ENCODE results near the gene RNASEL. TPM values are rescaled to one million over a fixed set of nuclear protein-coding genes. Genes with fewer than 3 reads are reported as not detected.
"Not testable (repeated sequence)": the region's sequence is repeated elsewhere in the genome, so short reads cannot be mapped to it uniquely, and the experiment has no call there.

RNASEL gene
- total RNA-seq, 2 donors from 2014 or later = 5.1 to 9.2 TPM

DNA sequence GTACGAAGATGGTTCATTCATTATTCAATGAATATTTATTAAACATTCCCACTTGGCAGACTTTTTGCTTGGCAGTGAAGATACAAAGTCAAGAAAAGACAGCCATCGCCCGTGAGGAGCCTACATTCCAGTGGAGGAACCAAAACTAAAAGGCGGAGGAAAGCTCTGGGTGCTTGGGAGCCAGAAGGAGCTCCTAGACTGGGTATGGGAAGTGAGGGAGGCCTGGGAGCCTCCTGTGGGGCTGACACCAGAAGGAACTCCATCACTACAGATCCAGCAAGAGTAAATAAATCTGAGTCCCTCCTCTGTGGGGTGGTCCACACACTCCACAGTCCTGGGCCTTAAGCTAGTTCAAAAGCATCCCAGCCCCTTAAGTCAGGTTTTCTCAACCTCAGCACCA, 14.9 kb downstream of the RNASEL start:
- intact Hi-C loops (cut with DNase I) = no loop called here
- no peak for DNase-seq (ENCODE audit: low spot score)

- intact Hi-C loops (cut with DNase I) = no loop called here
- DNase-seq (ENCODE audit: low spot score) = no peak
Observed at GRCh38 chr1:182570611-182570970, 18.5 kb downstream of the RNASEL start.

- intact Hi-C loops (cut with DNase I) = no loop called here
- DNase-seq (ENCODE audit: low spot score) = no peak
Observed at GRCh38 chr1:182569939-182570610, 19.0 kb downstream of the RNASEL start.

- no peak for DNase-seq (ENCODE audit: low spot score)
- intact Hi-C loops (cut with DNase I) = no loop called here
Observed at GRCh38 chr1:182568647-182569284, 20.3 kb downstream of the RNASEL start.

GRCh38 chr1:182567629-182568028, 21.4 kb downstream of the RNASEL start:
- intact Hi-C loops (cut with DNase I) = no loop called here
- DNase-seq (ENCODE audit: low spot score) = no peak

- DNase-seq (ENCODE audit: low spot score) = no peak
- intact Hi-C loops (cut with DNase I) = no loop called here
Observed at GRCh38 chr1:182565537-182565936, 23.5 kb downstream of the RNASEL start.

GRCh38 chr1:182564406-182565004, 24.6 kb downstream of the RNASEL start:
- intact Hi-C loops (cut with DNase I) = no loop called here
- no peak for DNase-seq (ENCODE audit: low spot score)

GRCh38 chr1:182563095-182563494, 26.0 kb downstream of the RNASEL start:
- intact Hi-C loops (cut with DNase I) = no loop called here
- no peak for DNase-seq (ENCODE audit: low spot score)

DNA sequence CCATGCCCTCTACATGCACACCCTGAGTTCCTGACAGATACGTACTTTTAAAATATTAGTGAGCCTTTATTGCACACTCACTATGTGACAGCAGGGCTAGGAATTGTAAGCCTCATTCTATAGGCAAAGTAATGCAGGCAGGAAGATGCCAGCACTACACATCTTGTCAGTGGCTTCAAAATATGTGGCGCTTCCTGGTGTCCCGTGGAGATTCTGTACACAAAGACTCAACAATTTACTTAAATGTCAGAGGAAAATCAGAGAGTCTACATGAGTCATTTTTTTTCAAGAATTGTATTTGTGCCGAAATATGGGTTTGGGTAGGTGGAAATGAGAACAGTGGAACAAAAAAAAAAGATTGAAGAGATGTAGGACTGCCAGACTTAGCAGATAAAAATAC, 27.6 kb downstream of the RNASEL start:
- intact Hi-C loops (cut with DNase I) = no loop called here
- DNase-seq (ENCODE audit: low spot score) = no peak

DNA sequence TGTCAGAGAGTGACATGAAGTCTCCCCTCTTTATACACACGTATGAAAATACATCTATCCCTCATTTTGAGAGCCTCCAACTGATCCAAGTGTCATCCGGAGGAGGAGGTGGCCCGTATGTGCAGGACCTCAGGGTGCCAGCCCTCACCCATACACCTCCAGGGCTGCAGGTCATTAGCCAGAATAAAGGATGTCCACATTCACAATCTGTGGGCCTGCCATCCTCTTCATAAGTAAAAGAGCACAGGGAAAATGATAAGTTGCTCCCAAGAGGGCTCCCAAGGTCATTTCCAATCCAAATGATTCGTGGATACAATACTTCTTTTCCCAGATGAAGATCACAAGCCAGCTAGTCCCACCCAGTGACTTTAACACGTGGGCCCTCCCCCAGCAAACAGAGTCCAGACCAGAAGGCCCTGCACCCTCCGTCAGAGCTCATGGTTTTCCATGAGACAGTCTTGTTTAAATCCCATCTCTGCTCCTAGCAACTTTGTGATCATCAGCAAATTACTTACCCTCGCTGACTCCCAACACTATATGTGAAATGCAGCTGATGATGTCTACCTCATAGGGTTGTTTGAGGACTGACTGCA, 28.6 kb downstream of the RNASEL start:
- intact Hi-C loops (cut with DNase I) = no loop called here
- no peak for DNase-seq (ENCODE audit: low spot score)

DNA sequence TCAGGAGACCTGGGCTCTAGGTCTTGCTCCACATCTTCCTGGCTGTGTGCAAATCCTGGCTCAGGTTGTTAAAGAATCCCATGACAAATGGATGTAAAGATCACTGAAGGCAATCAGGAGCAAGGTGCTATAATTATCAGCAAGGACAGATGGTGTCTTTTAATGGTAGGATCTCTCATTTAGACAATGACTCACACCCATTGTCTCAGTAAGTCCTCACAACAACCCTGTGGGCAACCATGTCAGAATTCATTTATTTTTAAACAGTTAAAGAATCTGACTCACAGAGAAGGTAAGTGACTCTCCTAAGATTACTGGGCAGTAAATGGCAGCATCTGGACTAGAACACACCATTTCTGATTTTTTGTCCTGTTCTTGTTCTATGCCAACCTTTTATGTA, 32.8 kb downstream of the RNASEL start:
- no peak for DNase-seq (ENCODE audit: low spot score)
- intact Hi-C loops (cut with DNase I) = no loop called here

DNA sequence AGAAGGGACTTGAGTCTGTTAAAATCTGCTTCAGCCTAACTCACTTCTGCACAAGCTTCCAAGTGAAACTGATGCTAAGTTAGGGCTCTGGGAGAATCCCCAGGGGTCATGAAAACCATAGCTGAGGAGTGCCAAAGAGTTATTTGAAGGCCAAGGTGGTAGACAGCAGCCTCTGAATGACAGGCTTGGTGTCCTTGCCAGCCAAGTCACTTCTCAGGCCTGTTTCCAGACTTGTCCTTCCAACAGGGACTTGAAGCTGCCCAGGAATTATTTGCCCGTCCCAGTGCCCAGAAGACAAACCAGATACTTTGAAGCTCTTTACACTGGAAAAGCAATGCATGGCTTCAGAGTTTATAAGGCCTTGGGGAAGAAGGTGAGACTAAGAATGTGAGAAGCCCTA, 33.6 kb downstream of the RNASEL start:
- no peak for DNase-seq (ENCODE audit: low spot score)
- intact Hi-C loops (cut with DNase I) = no loop called here

GRCh38 chr1:182552527-182552926, 36.5 kb downstream of the RNASEL start:
- no peak for DNase-seq (ENCODE audit: low spot score)
- intact Hi-C loops (cut with DNase I) = no loop called here

DNA sequence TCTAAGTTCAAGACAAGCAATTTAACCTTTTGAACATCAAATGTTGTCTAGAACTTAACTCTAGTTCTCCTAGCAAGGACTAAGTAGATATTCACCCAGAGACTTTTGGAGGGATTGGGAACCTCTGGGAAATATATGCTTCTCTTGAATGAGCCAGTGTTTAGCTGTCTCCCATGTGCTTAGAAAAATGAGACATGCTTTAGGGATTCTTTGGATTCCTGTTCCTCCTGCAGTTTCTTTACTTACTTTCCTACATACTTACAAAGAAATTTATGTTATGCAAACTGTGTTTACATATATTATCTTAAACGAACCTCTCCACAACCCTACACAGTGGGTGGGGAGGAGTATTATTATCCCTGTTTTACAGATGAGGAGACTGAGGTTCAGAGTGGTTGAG, 39.2 kb downstream of the RNASEL start:
- intact Hi-C loops (cut with DNase I) = no loop called here
- no peak for DNase-seq (ENCODE audit: low spot score)

DNA sequence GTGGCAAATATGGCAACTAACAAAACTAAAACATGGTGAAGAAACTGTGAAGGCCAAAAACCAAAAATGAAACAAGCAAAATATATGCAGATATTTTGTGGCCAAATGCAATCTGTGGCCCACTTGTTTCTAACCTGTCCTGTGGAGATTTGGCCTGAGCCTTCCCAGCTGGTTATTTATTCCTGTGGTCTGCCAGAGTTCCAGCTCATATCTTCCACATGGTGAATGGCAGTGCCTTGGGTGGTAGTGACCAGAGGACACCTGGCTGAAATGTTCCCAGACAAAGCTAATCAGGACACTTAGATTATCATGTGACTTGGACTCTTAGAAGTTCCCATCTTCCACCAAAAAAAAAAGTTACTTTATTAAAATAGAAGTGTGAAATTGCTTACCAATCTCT, 39.7 kb downstream of the RNASEL start:
- intact Hi-C loops (cut with DNase I) = no loop called here
- no peak for DNase-seq (ENCODE audit: low spot score)

DNA sequence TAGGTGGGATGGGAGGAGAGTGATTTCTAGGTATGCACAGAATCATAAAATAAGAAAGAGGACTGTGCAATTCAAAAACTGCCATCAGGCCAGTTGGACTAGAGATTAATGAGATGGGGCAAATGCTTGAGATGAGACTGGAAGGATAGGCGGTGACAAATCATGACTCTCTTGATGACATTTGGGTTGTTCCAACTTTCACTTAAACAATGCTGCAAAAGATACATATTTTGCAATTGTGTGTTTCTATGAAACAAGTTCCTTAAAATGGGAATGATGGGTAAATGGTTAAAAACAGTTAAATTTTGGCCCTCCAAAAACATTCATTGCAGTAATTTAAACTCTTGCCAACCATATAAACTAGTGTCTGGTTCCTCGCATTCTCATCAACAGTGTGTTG, 55.2 kb downstream of the RNASEL start:
- no peak for DNase-seq (ENCODE audit: low spot score)
- intact Hi-C loops (cut with DNase I) = no loop called here

GRCh38 chr1:182528206-182528605, 60.9 kb downstream of the RNASEL start:
- intact Hi-C loops (cut with DNase I); DNase-seq (ENCODE audit: low spot score): not testable (repeated sequence)

GRCh38 chr1:182527680-182528079, 61.4 kb downstream of the RNASEL start:
- DNase-seq (ENCODE audit: low spot score) = no peak
- intact Hi-C loops (cut with DNase I) = no loop called here

DNA sequence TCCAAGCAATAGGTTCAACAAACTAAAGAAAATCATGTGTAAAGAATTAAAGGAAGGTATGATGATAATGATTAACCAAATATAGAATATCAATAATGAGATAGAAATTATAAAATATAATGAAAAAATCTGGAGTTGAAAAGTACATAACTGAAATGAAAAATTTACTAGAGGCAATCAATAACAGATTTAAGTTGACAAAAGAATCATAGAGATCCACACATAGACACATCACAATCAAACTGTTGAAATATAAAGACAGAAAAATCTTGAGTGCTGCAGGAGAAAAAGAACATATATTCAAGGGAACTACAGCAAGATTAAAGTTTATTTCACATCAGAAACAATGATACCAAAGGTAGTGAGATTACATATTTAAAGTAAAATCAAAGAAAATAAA, 63.7 kb downstream of the RNASEL start:
- no peak for DNase-seq (ENCODE audit: low spot score)
- intact Hi-C loops (cut with DNase I) = no loop called here

All from posterior vena cava (tissue), 2 donors.